T-helper 1 cell (primary cell): ENCODE measurements around the gene SIRT3.
"Not testable (repeated sequence)": the region's sequence is repeated elsewhere in the genome, so short reads cannot be mapped to it uniquely, and the experiment has no call there.

ENCODE experiments used
- DNase-seq, 5 donors: peaks; one replicate each; pipeline ENCODE4 v3.0.0-alpha.2; 2012 to 2020

Gene SIRT3

GRCh38 chr11:238346-238745, 2.2 kb upstream of the SIRT3 start:
- not testable (repeated sequence) for DNase-seq

GRCh38 chr11:236774-237767, 929 bp upstream of the SIRT3 start, which contains the start of gene PSMD13:
TSS of gene PSMD13 (plus strand) at chr11:236976. CDS start at chr11:237050, 74 bp downstream.
- peak; percentile 71 to 89 (median 82) for DNase-seq

- peak in 2 of 5 donors; percentile 65 to 68 for DNase-seq
These were observed 539 bp downstream of the SIRT3 start for GRCh38 chr11:235609-235996.

- DNase-seq = no peak
These were observed 962 bp downstream of the SIRT3 start for GRCh38 chr11:235180-235579.

GRCh38 chr11:232783-233565, 3.2 kb downstream of the SIRT3 start:
- no peak for DNase-seq

GRCh38 chr11:230431-230830, 5.7 kb downstream of the SIRT3 start:
- DNase-seq = no peak

GRCh38 chr11:227824-228379, 8.2 kb downstream of the SIRT3 start:
- no peak for DNase-seq

- DNase-seq = no peak
These were observed 10.2 kb downstream of the SIRT3 start for GRCh38 chr11:225734-226453.

GRCh38 chr11:224424-224823, 11.7 kb downstream of the SIRT3 start:
- DNase-seq = no peak

GRCh38 chr11:223884-224283, 12.3 kb downstream of the SIRT3 start:
- no peak for DNase-seq

- DNase-seq = no peak
These were observed 12.9 kb downstream of the SIRT3 start for GRCh38 chr11:223026-223789.

- no peak for DNase-seq
These were observed 13.9 kb downstream of the SIRT3 start for GRCh38 chr11:221998-222789.

GRCh38 chr11:221539-221938, 14.6 kb downstream of the SIRT3 start:
- DNase-seq = no peak

- DNase-seq = not testable (repeated sequence)
These were observed 15.4 kb downstream of the SIRT3 start for GRCh38 chr11:220641-221215.

GRCh38 chr11:218815-219593, 17.1 kb downstream of the SIRT3 start:
- no peak for DNase-seq

- DNase-seq = no peak
These were observed 18.4 kb downstream of the SIRT3 start for GRCh38 chr11:217704-218103.

GRCh38 chr11:216081-216974, 19.8 kb downstream of the SIRT3 start:
- no peak for DNase-seq

- DNase-seq = no peak
These were observed 20.5 kb downstream of the SIRT3 start for GRCh38 chr11:215581-216037.
